SK-N-SH (cell line): ENCODE measurements around the gene LTBP1.

Experiments
- CTCF ChIP-seq: fragments of 200-600 bp; sonication (generic); IDR thresholded peaks from 2 replicates; pipeline ENCODE4 v1.6.1; 2017; ENCODE audit warnings: antibody characterized with exemption, mild to moderate bottlenecking, moderate library complexity
- ELF1 ChIP-seq: IDR thresholded peaks from 2 replicates; pipeline ENCODE4 v1.4.0; 2012
- EP300 ChIP-seq, 2 experiments: IDR thresholded peaks; 2 replicates each; pipeline versions ENCODE4 v1.4.0 to v1.6.1; 2012; ENCODE audit warnings: borderline replicate concordance in 1 of 2, low read depth in 1 of 2, low read length in 1 of 2
- EZH2phosphoT487 ChIP-seq: fragments of 200-600 bp; sonication (generic); IDR thresholded peaks from 2 replicates; pipeline ENCODE4 v1.6.1; 2017; ENCODE audit warnings: low read depth, mixed run types, mild to moderate bottlenecking, antibody characterized with exemption, moderate library complexity, borderline replicate concordance
- IRF3 ChIP-seq: fragments of 150-350 bp; IDR thresholded peaks from 2 replicates; pipeline ENCODE4 v1.6.1; 2016; ENCODE audit warnings: mild to moderate bottlenecking, low read depth, low read length
- MEF2A ChIP-seq: IDR thresholded peaks from 2 replicates; pipeline ENCODE4 v1.4.0; 2012; ENCODE audit warnings: low read depth, borderline replicate concordance
- PBX3 ChIP-seq: IDR thresholded peaks from 2 replicates; pipeline ENCODE4; 2012
- RCOR1 ChIP-seq: fragments of 150-350 bp; IDR thresholded peaks from 2 replicates; pipeline ENCODE4 v1.6.1; 2017; ENCODE audit warnings: antibody characterized with exemption, low read length
- SMC3 ChIP-seq: IDR thresholded peaks from 2 replicates; pipeline ENCODE4 v1.6.1; 2012; ENCODE audit warnings: low read depth, low read length, improper control_type of control experiment
- TAF1 ChIP-seq: IDR thresholded peaks from 2 replicates; pipeline ENCODE4 v1.6.1; 2012; ENCODE audit warnings: low read depth, mild to moderate bottlenecking, low read length, moderate library complexity, borderline replicate concordance
- TEAD4 ChIP-seq: IDR thresholded peaks from 2 replicates; pipeline ENCODE4 v1.4.0; 2012; ENCODE audit warnings: mild to moderate bottlenecking, borderline replicate concordance; ENCODE audit not compliant: insufficient read depth

- TF ChIP-seq MEF2A (no peak), CTCF (no peak), PBX3 (no peak), ELF1 (no peak), EZH2phosphoT487 (no peak), EP300 (IDR thresholded peaks at IDR 0.05; ENCODE audit: borderline replicate concordance in 1 of 2, low read depth in 1 of 2, low read length in 1 of 2) (no peak), IRF3 (no peak), SMC3 (no peak), TEAD4 (no peak), RCOR1 (no peak), TAF1 (no peak)
These were observed 7.5 kb downstream of the LTBP1 start for GRCh38 chr2:32954206-32954605.
